ENCODE data around the gene JADE3. TPM values are rescaled to one million over a fixed set of nuclear protein-coding genes. Genes with fewer than 3 reads are reported as not detected.

Gene JADE3
- total and polyA plus RNA-seq, 2 donors (not counting 1 experiment from before 2014, with no cell fraction given), result 5.1 to 5.3 TPM

DNA sequence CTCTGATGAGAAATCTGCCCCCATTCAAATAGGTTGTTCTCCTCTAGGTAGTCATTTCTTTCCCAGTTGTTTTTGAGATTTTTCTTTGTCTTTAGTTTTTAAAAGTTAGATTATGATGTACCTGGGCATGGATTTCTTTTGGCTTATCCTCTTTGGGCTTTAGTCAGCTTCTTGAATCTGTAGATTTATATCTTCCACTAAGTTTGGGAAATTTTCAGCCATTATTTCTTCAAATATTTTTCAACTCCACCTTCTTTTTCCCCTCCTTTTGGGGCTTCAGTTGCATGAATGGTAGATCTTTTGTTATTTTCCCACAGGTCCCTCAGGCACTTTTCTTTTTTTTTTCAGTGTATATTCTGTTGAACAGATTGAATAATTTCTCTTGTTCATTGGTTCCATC lies 77.3 kb downstream of the JADE3 start:
- no peaks in the 10 kb centered on the region for H3K4me1 ChIP-seq (ENCODE audit: control insufficient read depth, extremely low read depth, insufficient read depth, low read length)
- H2AFZ ChIP-seq (ENCODE audit: low read length), result no peak overlapping the region
- TF ChIP-seq, protein P1, sequence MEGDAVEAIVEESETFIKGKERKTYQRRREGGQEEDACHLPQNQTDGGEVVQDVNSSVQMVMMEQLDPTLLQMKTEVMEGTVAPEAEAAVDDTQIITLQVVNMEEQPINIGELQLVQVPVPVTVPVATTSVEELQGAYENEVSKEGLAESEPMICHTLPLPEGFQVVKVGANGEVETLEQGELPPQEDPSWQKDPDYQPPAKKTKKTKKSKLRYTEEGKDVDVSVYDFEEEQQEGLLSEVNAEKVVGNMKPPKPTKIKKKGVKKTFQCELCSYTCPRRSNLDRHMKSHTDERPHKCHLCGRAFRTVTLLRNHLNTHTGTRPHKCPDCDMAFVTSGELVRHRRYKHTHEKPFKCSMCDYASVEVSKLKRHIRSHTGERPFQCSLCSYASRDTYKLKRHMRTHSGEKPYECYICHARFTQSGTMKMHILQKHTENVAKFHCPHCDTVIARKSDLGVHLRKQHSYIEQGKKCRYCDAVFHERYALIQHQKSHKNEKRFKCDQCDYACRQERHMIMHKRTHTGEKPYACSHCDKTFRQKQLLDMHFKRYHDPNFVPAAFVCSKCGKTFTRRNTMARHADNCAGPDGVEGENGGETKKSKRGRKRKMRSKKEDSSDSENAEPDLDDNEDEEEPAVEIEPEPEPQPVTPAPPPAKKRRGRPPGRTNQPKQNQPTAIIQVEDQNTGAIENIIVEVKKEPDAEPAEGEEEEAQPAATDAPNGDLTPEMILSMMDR (conservative IDR thresholded peaks at IDR 0.05 in 1 of 2, IDR thresholded peaks at IDR 0.05 in 1 of 2; ENCODE audit: low read depth in 1 of 2, low read length in 2 of 2), result no peak
- no peak for TF ChIP-seq EZH2 (IDR thresholded peaks at IDR 0.05; ENCODE audit: low read length, missing control alignments)
- no peaks in the 10 kb centered on the region for H3K27me3 ChIP-seq (ENCODE audit: control insufficient read depth, insufficient read depth, low read length)
- H3K36me3 ChIP-seq (ENCODE audit: control insufficient read depth, insufficient read depth, low read length), result no peaks in the 10 kb centered on the region
- no peak overlapping the region for H3K27ac ChIP-seq (ENCODE audit: insufficient read depth, low read length)
- no peak overlapping the region for H3K4me3 ChIP-seq (replicated peaks in 1 of 4; ENCODE audit: control extremely low read depth in 1 of 4, insufficient read depth in 1 of 4, low read depth in 3 of 4, low read length in 4 of 4)
- no peak for DNase-seq (ENCODE audit: low read depth in 2 of 2)
- no peaks in the 10 kb centered on the region for H3K79me2 ChIP-seq (ENCODE audit: control insufficient read depth, insufficient read depth, low read length)
- no peak overlapping the region for H3K9ac ChIP-seq (ENCODE audit: insufficient read depth, low read length)
- H4K20me1 ChIP-seq (ENCODE audit: control insufficient read depth, extremely low read depth, insufficient read depth, low read length), result no peaks in the 10 kb centered on the region
- no peak overlapping the region for H3K4me2 ChIP-seq (ENCODE audit: extremely low read depth, insufficient read depth, low read length)
- no peaks in the 10 kb centered on the region for H3K9me3 ChIP-seq (ENCODE audit: control insufficient read depth, insufficient read depth, low read depth, low read length)

DNA sequence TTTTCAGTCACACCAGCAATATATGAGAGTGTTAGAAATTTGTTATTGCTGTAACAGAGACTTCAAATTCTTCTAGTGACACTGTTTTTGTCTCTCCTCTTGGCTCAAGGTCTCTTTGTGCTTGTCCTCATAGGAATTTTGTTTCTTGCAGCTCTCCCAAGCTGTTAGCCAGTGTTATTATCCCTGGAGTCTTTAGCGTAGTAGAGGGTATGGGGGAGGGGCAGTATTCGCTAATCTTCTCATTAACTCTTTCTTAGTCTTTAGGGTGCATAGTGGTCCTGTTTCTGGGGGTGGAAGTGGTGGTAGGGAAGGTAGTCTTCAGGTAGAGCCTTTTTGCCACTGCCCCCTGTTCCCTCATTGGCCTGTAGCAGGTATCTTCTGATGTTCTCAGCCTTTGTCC lies 79.4 kb downstream of the JADE3 start:
- Histone ChIP-seq H3K9me3 (ENCODE audit: control insufficient read depth, insufficient read depth, low read depth, low read length) (no peaks in the 10 kb centered on the region), H3K27ac (ENCODE audit: insufficient read depth, low read length) (no peak overlapping the region), H3K79me2 (ENCODE audit: control insufficient read depth, insufficient read depth, low read length) (no peaks in the 10 kb centered on the region), H2AFZ (ENCODE audit: low read length) (no peak overlapping the region), H3K9ac (ENCODE audit: insufficient read depth, low read length) (no peak overlapping the region), H3K4me2 (ENCODE audit: extremely low read depth, insufficient read depth, low read length) (no peak overlapping the region), H3K4me3 (replicated peaks in 1 of 4; ENCODE audit: control extremely low read depth in 1 of 4, insufficient read depth in 1 of 4, low read depth in 3 of 4, low read length in 4 of 4) (no peak overlapping the region), H3K4me1 (ENCODE audit: control insufficient read depth, extremely low read depth, insufficient read depth, low read length) (no peaks in the 10 kb centered on the region), H3K27me3 (ENCODE audit: control insufficient read depth, insufficient read depth, low read length) (no peaks in the 10 kb centered on the region), H4K20me1 (ENCODE audit: control insufficient read depth, extremely low read depth, insufficient read depth, low read length) (no peaks in the 10 kb centered on the region), H3K36me3 (ENCODE audit: control insufficient read depth, insufficient read depth, low read length) (no peaks in the 10 kb centered on the region)
- TF ChIP-seq EZH2 (IDR thresholded peaks at IDR 0.05; ENCODE audit: low read length, missing control alignments), result no peak
- TF ChIP-seq, protein P1 (conservative IDR thresholded peaks at IDR 0.05 in 1 of 2, IDR thresholded peaks at IDR 0.05 in 1 of 2; ENCODE audit: low read depth in 1 of 2, low read length in 2 of 2), result no peak
- no peak for DNase-seq (ENCODE audit: low read depth in 2 of 2)

DNA sequence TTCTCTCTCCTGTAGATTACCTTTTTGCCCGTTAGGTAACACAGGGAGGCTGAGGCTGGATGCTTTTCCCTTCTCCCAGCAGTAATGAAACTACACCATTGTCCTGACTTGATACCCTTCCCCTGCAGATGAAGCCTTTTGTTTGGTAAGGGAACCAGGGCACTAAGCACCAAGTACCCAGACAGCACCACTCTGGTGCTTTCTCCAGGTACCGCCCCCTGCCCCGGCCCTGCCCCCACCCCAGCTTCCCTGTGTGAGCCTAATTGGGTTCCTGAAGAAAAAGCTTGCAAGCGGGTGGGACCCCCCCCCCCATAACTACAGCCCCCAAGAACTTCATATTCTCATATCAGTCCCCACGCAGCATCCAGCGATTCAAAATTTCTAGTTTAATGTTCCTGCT lies 79.8 kb downstream of the JADE3 start:
- Histone ChIP-seq H3K4me3 (replicated peaks in 1 of 4; ENCODE audit: control extremely low read depth in 1 of 4, insufficient read depth in 1 of 4, low read depth in 3 of 4, low read length in 4 of 4) (no peak overlapping the region), H2AFZ (ENCODE audit: low read length) (no peak overlapping the region), H3K4me2 (ENCODE audit: extremely low read depth, insufficient read depth, low read length) (no peak overlapping the region), H3K79me2 (ENCODE audit: control insufficient read depth, insufficient read depth, low read length) (no peaks in the 10 kb centered on the region), H3K9ac (ENCODE audit: insufficient read depth, low read length) (no peak overlapping the region), H3K27ac (ENCODE audit: insufficient read depth, low read length) (no peak overlapping the region), H3K36me3 (ENCODE audit: control insufficient read depth, insufficient read depth, low read length) (no peaks in the 10 kb centered on the region), H3K9me3 (ENCODE audit: control insufficient read depth, insufficient read depth, low read depth, low read length) (no peaks in the 10 kb centered on the region), H3K27me3 (ENCODE audit: control insufficient read depth, insufficient read depth, low read length) (no peaks in the 10 kb centered on the region), H4K20me1 (ENCODE audit: control insufficient read depth, extremely low read depth, insufficient read depth, low read length) (no peaks in the 10 kb centered on the region), H3K4me1 (ENCODE audit: control insufficient read depth, extremely low read depth, insufficient read depth, low read length) (no peaks in the 10 kb centered on the region)
- DNase-seq (ENCODE audit: low read depth in 2 of 2), result no peak
- TF ChIP-seq, protein P1 (conservative IDR thresholded peaks at IDR 0.05 in 1 of 2, IDR thresholded peaks at IDR 0.05 in 1 of 2; ENCODE audit: low read depth in 1 of 2, low read length in 2 of 2), result no peak
- TF ChIP-seq EZH2 (IDR thresholded peaks at IDR 0.05; ENCODE audit: low read length, missing control alignments), result no peak

Data from fibroblast of lung (primary cell).